Heart left ventricle (tissue), 13 donors: ENCODE measurements around the gene GRPEL2.

Source experiments
- POLR2A ChIP-seq, 2 donors: fragments of 450-650 bp; IDR thresholded peaks; one replicate each; pipeline ENCODE4 v1.6.1; 2017; ENCODE audit warnings: antibody characterized with exemption in 2 of 2, mild to moderate bottlenecking in 2 of 2, moderate library complexity in 2 of 2
- TF ChIP-seq, protein P1 (sequence below), 12 donors: fragments of 200-600 bp; sonication (generic) in 4 of 12; IDR thresholded peaks; one replicate each; pipeline versions ENCODE4 v1.5.0 to v1.8.0; 2018 to 2022; ENCODE audit warnings: antibody characterized with exemption in 12 of 12, mild to moderate bottlenecking in 5 of 12
- donor health status: ischemic (EF 13 %, LVEDD 7.1; RV severe dilation, severe dysfunction).
- donor health status: DM: no; HTN: yes; CAD: no.
- donor health status: DM: no; HTN: no; CAD: no.
- donor health status: ischemic (EF 25% LVEDD 6.9; RV normal size, moderate dysfunction).
- donor health status: ischemic (EF 25% LVEDD 5.7; RV mildly dilated, moderate dysfunction).
- donor health status: ischemic (EF 35%, LVEDD 5.7; RV mildly dilated, moderate dysfunction).
- donor health status: nonischemic (EF 11% LVEDD 7.7; RV severe dilation, severe dysfunction).
- donor health status: DM: yes; HTN: yes; CAD: no.
- donor health status: PGD.
- donor health status: ischemic (EF 29% LVEDD 5.4; RV normal size, mild dysfunction).
- donor health status: nonischemic (EF 23%, LVEDD 6.1; RV moderate dilation, normal function).

- no peak for TF ChIP-seq POLR2A (IDR thresholded peaks at IDR 0.05)
- TF ChIP-seq, protein P1, sequence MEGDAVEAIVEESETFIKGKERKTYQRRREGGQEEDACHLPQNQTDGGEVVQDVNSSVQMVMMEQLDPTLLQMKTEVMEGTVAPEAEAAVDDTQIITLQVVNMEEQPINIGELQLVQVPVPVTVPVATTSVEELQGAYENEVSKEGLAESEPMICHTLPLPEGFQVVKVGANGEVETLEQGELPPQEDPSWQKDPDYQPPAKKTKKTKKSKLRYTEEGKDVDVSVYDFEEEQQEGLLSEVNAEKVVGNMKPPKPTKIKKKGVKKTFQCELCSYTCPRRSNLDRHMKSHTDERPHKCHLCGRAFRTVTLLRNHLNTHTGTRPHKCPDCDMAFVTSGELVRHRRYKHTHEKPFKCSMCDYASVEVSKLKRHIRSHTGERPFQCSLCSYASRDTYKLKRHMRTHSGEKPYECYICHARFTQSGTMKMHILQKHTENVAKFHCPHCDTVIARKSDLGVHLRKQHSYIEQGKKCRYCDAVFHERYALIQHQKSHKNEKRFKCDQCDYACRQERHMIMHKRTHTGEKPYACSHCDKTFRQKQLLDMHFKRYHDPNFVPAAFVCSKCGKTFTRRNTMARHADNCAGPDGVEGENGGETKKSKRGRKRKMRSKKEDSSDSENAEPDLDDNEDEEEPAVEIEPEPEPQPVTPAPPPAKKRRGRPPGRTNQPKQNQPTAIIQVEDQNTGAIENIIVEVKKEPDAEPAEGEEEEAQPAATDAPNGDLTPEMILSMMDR (IDR thresholded peaks at IDR 0.05), result no peak
Observed at GRCh38 chr5:149365418-149365817, 20.1 kb downstream of the GRPEL2 start.
